Astrocyte (in vitro differentiated cells and primary cell): ENCODE results near the gene THEM5. TPM values are rescaled to one million over a fixed set of nuclear protein-coding genes. Genes with fewer than 3 reads are reported as not detected.

Experiments used
- total RNA-seq: library from RNA; stranded (reverse); gene quantifications from 2 replicates; pipeline ENCODE4 v1.2.1, GENCODE V29; 2021

The THEM5 gene
- total RNA-seq, 1 donor from 2014 or later, result not detected

Other genes with a start within 250 kb of the THEM5 start
- 53.1 and 54.5 TPM in 2 replicates for gene SNX27, start 241.7 kb downstream of the THEM5 start, total RNA-seq
- gene CELF3, start 136.9 kb downstream of the THEM5 start, total RNA-seq, result not detected in 2 replicates
- not detected in 2 replicates for gene RIIAD1, start 132.2 kb downstream of the THEM5 start, total RNA-seq
- 58.5 and 70.0 TPM in 2 replicates for gene MRPL9, start 90.2 kb downstream of the THEM5 start, total RNA-seq
- 6.7 and 7.5 TPM in 2 replicates for gene TDRKH, start 63.2 kb downstream of the THEM5 start, total RNA-seq
- gene LINGO4, start 48.3 kb downstream of the THEM5 start, total RNA-seq, result not detected in 2 replicates
- not detected in 2 replicates for gene RORC, start 21.9 kb downstream of the THEM5 start, total RNA-seq
- 0.16 and 0.22 TPM in 2 replicates for gene C2CD4D, start 13.9 kb downstream of the THEM5 start, total RNA-seq
- 15.7 and 17.5 TPM in 2 replicates for gene THEM4, start 55.8 kb upstream of the THEM5 start, total RNA-seq
- gene S100A10, start 140.1 kb upstream of the THEM5 start, total RNA-seq, result 1,137 and 1,257 TPM in 2 replicates
- gene S100A11, start 183.3 kb upstream of the THEM5 start, total RNA-seq, result 1,415 and 1,482 TPM in 2 replicates
- gene TCHHL1, start 235.4 kb upstream of the THEM5 start, total RNA-seq, result not detected in 2 replicates